ENCODE data around the gene EDDM13.

GRCh38 chr19:56355517-56355916, 83.0 kb downstream of the EDDM13 start:
- TF ChIP-seq POLR2A (IDR thresholded peaks at IDR 0.05; ENCODE audit: low read depth, low read length) (no peak), TAF1 (IDR thresholded peaks at IDR 0.05; ENCODE audit: borderline replicate concordance, low read depth, low read length) (no peak)

All from GM12892 (cell line).